Stimulated activated CD8-positive, alpha-beta memory T cell treated with anti-CD3 and anti-CD28 coated beads, Interleukin-12 subunit alpha, Interleukin-12 subunit beta, amount 100 ng/mL, for 24 hours (primary cell): Measurements from ENCODE around the gene P3H3.
"Not testable (repeated sequence)": the region's sequence is repeated elsewhere in the genome, so short reads cannot be mapped to it uniquely, and the experiment has no call there.

ENCODE experiments used
- DNase-seq: peaks from one replicate; pipeline ENCODE4 v3.0.0-alpha.2; 2020; ENCODE audit errors: extremely low read depth

Gene P3H3

GRCh38 chr12:6888794-6889193 lies 60.6 kb downstream of the P3H3 start:
- not testable (repeated sequence) for DNase-seq
